Cardiac fibroblast (primary cell): ENCODE data around the gene FKBP9.

Source experiments
- DNase-seq, 2 donors: peaks; one replicate each; pipeline versions ENCODE4 v3.0.0 to v3.0.0-alpha.2; 2010; ENCODE audit warnings: low read depth in 2 of 2
- H3K4me3 ChIP-seq, 2 donors: replicated peaks in 1 of 2; 1 replicate in 1 of 2; 2 replicates in 1 of 2; pipeline ENCODE4 v1.5.1; 2011; ENCODE audit warnings: low read depth in 2 of 2, low read length in 2 of 2, mild to moderate bottlenecking in 2 of 2, moderate library complexity in 1 of 2
- CTCF ChIP-seq: IDR thresholded peaks from one replicate; pipeline ENCODE4 v1.5.1; 2011; ENCODE audit warnings: low read depth, mild to moderate bottlenecking, low read length, inconsistent platforms

FKBP9 gene

GRCh38 chr7:33053721-33054120 lies 96.5 kb downstream of the FKBP9 start:
- no peak overlapping the region for H3K4me3 ChIP-seq
- TF ChIP-seq CTCF: no peak
- no peak for DNase-seq

- no peak overlapping the region for H3K4me3 ChIP-seq
- DNase-seq: peak in 1 of 2 donors; percentile 52
Measured at GRCh38 chr7:33054261-33054964, 97.2 kb downstream of the FKBP9 start.

GRCh38 chr7:33055158-33055557 lies 97.9 kb downstream of the FKBP9 start:
- DNase-seq: no peak
- TF ChIP-seq CTCF: no peak
- no peak overlapping the region for H3K4me3 ChIP-seq

More at GRCh38 chr7:33054261-33054964, 97.2 kb downstream of the FKBP9 start:
- TF ChIP-seq CTCF: no peak
